PC-3 (cell line): ENCODE data around the gene RBSN.
"Not testable (repeated sequence)": the region's sequence is repeated elsewhere in the genome, so short reads cannot be mapped to it uniquely, and the experiment has no call there.

Experiments used
- CTCF ChIP-seq: fragments of 300-600 bp; sonication (generic); conservative IDR thresholded peaks from 2 replicates; pipeline ENCODE4 v1.5.1; 2017; ENCODE audit warnings: antibody characterized with exemption, low read depth, mild to moderate bottlenecking, low read length
- EZH2 ChIP-seq: fragments of 300-600 bp; sonication (generic); IDR thresholded peaks from one replicate; pipeline ENCODE4 v1.6.1; 2017; ENCODE audit warnings: antibody characterized with exemption, mild to moderate bottlenecking, low read length; ENCODE audit not compliant: unreplicated experiment

- not testable (repeated sequence) for TF ChIP-seq EZH2, CTCF
These were observed 29.5 kb upstream of the RBSN start for GRCh38 chr3:15128403-15128802.
